Skeletal muscle cell (primary cell): ENCODE results near the gene WASF2.

Source experiments
- DNase-seq: peaks from one replicate; pipeline ENCODE4 v3.0.0-alpha.2; 2010; ENCODE audit warnings: low read depth
- H3K4me3 ChIP-seq: 2 replicates; pipeline ENCODE4 v1.5.1; 2011; ENCODE audit warnings: low read depth, mild to moderate bottlenecking, control low read depth, low read length, moderate library complexity

The WASF2 gene

DNA sequence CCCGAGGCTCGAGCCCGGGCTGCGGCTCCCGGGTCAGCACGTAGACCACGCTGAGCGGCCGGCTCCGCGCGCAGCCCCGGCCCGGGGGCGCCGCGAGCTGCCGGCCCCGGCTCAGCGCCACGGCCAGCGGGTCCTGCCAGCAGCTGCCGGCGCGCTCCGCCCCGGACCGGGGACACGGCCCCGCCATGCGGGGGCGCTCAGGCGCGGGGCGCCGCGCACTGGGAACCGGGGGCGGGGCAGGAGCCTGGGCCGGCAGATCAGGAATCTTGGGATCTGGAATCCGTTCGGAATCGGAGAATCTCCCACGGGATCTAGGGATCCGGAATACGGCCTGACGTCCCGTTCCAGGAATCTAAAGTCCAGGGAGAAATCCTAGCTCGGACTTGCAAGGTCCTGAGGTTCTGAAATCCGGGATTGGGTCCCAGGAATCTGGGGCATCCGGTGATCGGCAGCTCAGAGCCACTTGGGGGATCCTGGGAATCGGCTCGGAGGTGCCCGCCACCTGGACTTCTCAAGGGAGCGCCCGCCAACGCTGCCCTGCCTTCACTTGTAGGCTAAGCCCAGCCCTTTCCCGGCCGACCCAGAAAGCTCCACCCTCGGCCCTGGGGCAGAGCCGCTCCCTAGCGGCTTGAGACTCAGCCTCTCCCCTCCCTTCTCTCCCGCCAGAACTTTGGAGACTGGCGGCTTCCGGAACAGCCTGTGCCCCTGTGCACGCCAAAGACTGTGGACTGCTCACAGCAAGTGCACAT, 123.4 kb downstream of the WASF2 start, which contains the start of gene MAP3K6:
TSS of gene MAP3K6 (minus strand) at position 551 of the 749 bp plus-strand sequence. CDS start at position 187, 364 bp downstream.
- peak within 1 kb of the TSS; percentile 60 for H3K4me3 ChIP-seq
- DNase-seq = no peak

DNA sequence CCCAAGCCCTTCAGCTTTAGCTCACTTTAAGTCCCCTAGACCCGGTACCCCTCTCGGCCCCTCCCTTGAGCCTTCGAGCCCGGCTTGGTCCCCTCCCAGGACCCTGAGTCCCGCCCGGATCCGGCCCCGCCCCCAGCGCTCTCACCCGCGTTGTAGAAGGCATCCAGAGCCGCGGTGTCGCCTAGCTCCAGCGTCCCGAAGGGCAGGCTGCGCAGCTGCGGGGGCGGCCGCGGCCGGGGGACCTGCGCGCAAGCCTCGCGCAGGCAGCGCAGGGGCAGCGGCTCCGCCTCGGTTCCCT, 123.9 kb downstream of the WASF2 start:
- no peak for DNase-seq
- H3K4me3 ChIP-seq = peak overlapping the region; percentile 60

DNA sequence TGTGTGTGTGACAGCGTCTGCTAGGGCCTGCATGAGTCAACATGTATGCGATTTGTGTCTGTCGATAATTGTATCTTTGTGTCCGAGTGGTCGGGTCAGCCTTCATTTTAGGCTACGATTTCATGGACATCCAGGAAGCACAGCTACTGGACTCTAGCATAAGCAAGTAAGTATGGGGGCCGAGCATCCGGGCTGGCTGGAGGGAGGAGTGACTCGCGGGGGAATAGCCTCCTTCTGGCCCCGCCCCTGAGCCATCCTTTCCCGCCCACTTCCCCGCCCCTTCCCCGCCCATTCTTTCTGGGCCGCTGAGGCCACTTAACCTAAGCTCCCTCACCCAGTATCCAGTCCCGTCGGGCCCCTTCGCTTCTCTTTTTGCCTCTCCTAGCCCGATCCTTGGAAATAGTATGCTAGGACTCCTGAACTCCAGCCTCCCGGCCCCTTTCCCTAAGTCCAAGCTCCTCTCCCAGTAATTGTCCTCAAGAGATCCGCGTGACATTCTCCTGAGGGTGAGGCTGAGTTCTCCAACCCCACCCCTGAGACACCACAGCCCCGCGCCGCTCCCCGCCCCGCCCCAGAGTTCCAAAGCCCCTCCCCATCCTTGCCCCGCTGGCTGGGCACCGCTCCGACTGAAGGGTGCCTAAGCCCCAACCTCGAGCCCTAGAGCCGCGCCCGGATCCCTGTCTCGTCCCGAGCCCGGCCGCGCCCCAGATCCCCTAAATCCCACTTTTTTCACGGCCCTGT, 124.4 kb downstream of the WASF2 start:
- DNase-seq = peak; percentile 67
- H3K4me3 ChIP-seq = peak overlapping the region; percentile 60

DNA sequence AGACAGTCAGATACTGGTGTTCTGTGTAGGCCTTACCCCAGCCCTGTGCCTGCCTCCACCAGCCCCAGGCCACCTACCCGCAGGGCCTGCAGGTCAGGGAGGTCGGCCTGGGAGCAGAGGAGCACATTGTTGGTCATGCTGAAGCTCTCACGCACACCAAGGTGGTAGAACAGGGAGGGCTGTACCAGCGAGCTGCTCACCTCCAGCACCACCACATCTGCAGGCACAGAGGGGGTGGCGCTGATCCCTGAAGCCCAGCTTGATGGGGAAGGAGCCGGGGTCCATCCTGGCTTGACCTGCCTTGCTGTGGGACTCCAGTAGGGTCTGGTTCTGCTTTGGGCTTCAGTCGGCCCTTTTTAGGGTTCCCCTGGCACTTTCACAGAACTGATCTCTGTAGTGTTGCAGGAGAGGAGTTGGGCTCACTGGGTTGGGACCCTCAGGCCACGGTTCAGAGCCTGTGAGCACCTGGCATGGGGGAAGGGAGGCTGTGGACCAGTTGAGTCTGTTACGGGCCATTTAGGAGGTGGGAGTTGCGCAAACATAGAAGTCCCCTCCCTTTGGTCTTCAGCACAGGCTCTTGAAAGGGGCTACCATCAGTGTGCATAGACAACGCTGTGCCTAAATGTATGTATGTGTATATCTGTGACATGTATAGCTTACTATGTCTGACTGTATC, 125.1 kb downstream of the WASF2 start:
- no peak for DNase-seq

DNA sequence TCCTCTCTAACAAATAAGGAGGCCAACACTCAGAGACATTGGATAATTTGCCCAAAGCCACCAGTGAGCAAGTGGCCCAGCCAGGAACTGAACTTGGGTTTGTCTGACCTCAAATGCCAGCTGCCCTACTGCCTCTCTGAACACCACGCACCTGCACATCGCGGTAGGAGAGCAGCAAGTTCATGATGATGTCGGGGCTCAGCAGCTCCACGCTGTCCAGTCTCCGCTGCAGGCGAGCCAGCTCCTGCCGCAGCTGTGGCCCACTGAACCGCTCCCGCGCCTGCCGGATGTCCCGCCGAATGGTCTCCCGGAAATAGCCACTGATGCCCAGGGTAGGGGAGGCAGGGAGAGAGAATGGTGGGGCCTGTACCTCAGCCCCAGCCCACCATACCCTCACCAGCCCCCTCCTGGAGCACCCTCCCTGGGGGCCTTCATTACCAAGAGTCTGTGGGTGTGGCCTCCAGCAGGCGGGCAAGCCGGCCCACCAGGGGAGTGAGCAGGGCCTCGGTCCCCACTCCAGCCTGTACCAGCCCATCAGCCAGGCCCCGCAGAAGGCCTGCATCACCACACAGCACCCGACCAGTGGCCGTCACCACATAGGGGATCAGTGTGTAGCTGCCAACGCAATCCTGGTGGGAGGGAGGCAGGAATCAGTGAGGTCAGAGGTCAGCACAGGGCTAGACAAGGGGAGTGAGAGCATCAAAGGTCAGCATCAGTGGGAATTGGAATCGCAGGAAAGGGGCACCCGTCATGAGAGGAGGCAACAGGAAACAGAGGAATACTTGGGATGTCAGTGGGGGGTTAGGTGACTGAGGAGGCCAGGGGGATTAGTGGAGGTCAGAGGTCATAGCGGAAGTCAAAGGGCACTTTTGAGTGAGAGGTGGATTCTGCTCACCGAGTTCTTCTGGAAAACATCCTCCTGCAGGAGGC, 125.9 kb downstream of the WASF2 start:
- no peak for DNase-seq
- no peak overlapping the region for H3K4me3 ChIP-seq

More for the DNA sequence above, 125.1 kb downstream of the WASF2 start:
- H3K4me3 ChIP-seq = peak overlapping the region; percentile 60

DNA sequence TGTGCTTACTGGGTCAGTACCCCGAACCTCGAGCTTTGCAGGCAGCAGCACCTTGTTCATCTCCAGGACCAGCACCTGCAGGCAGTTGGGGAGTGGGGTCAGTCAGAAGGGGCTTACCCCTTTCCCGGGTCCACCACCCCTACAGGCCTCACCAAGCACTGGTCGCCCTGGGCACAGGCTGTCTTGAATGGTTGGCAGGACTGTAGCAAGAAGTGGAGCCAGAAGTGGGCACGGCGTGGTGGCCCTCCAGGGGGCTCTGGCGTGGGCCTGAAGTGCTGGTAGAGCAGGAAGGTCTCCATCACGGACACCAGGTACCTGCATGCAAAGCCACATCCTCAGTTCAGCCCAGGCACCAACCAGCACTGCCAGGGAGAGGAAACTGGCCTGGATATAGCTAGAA, 128.4 kb downstream of the WASF2 start:
- no peak for DNase-seq
- no peak overlapping the region for H3K4me3 ChIP-seq

DNA sequence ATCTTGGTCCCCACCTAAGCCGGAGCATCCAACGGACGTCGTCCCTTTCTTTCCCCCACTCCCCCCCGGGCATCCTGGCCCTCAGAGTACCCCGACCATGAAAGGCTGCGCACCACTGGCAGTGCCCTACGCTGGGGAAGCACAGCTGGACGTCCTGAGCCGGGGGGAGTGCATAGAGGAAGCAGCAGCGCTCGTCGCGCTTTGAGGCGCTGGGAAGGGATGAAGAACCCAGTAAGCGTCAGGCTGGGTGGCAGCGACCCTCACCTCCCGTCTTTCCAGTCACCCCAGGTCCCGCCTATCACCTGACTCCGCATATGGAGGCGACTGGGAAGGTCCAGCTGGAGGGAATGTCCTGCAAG, 128.9 kb downstream of the WASF2 start:
- DNase-seq = no peak
- no peak overlapping the region for H3K4me3 ChIP-seq

DNA sequence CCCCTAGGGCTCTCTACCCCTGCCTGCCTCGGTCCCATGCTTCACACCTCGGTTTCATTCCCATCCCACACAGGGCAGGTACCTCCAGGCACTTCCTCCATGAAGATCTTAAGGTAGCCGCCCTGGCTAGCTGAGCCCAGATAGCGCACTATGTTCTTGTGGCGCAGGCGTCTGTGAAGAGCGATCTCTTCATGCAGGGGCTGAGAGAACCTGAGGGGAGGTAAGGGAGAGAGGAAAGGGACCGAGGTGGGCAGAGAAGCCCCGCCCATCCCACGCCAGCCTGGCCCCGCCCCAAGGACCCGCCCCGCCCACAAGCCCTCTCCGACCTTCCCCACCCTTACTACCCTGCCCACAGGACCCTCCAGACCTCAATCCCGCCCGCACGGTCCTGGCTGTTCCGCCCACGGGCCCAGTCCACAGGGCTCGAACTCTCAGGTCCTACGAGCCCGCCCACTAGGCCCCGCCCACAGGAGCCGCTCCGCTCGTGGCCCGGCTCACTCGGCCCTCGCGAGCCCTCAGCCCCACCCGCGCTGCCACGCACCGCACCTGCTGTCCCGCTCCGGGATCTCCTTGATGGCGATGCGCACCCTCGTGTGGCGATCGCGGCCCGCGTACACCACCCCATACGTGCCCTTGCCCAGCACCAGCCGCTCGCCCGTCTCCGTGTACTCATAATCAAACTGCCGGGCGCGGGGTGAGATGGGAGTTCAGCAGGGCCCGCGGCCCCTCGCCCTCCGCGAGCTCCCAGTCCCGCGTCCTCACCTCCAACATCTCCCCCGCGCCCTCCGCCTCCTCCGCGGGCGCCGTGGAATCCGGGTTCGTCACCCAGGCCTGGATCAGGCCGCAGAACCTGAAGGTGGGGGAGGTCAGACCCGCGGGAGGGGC, 129.6 kb downstream of the WASF2 start:
- no peak for DNase-seq
- no peak overlapping the region for H3K4me3 ChIP-seq

DNA sequence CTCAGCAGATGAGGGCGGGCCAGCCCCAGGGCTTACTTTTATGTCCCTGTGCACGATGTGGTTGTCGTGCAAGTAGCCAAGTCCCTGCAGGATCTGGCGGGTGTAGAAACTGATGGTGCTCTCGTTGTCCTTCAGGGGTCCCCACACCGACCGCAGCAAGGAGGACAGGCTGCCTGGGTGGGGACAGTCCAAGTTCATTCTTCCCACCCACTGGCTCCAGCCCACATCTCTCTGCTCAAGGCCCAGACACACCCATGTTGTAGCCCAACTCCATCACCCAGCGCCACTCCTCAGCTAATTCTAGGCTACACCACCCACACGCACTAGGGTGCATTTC, 130.2 kb downstream of the WASF2 start:
- H3K4me3 ChIP-seq = no peak overlapping the region
- DNase-seq = no peak

GRCh38 chr1:27358928-27359313, 131.0 kb downstream of the WASF2 start:
- H3K4me3 ChIP-seq = no peak overlapping the region
- DNase-seq = no peak

DNA sequence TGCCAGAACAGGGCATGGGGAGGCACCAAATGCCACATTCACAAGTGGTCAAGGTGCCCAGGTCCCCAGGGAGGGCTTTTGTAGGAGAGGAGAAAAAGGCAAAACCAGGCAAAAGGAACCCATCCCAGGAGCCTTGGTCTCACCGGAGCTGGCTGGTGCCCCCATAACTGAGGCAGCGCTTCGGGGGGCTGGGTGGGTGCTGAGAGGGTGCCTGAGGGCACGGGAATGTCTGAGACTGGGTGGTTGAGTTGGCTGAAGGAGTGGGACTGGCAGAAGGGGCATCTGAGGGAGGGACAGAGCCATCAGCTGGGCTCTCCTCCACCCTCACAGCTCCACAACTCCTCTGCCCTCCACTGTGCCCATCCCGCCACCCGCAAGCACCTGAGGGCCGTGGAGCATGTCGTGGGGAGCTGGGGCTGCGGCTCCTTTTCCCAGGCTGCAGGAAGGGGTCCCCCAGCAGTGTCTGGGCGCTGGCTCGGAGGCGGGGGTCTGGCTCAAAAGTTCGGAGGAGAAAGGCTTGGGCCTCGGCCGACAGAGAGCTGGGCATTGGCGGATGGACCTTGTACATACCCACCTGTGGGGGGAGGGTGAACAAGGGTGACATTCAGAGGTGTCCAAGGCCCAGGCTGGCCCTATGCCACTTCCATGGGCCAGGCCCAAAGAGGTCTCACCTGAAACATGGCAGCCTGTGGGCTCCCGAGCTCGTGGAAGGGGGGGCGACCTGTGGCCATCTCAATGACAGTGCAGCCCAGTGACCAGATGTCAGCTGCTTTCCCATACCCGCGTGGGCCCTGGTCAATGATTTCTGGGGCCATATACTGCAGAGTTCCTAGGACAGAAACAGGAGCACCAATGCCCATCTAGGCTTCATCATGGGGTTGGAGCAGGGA, 131.7 kb downstream of the WASF2 start:
- H3K4me3 ChIP-seq = no peak overlapping the region
- DNase-seq = no peak

DNA sequence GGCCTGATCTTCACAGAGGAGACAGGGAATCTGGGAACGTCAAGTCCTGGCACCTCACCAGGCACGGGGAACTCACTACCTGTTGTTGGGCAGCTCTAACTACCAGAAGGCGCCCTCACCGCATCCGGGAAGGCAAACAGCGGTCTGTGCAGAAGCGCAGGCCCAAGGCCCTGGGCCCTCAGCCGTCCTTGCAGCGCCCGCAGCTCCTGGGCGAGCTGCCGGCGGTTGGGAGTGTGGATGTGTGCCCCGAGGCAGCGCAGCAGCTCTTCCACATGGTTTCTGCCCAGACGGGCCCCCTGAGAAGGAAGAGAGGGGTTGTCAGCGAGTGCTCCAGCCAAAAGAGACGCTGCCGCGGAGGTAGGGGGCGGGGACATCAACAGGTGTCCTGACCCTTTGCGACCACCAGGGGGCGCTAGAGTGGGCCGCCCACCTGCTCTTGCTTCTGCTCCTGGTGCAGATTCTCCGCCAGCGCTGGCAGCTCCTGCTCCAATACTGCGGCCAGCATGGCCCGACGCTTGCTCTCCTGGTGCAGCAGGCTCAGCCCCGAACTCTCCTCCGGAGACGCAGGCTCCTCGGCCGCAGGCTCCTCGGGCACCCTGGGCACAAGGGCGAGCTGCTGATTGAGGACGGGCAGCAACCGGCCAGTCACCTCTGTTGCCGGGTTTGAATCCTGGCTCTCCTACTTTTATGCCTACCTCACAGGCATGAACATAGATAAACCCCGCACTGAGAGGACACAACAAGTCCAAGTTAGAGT, 132.5 kb downstream of the WASF2 start:
- DNase-seq = no peak
- no peak overlapping the region for H3K4me3 ChIP-seq

DNA sequence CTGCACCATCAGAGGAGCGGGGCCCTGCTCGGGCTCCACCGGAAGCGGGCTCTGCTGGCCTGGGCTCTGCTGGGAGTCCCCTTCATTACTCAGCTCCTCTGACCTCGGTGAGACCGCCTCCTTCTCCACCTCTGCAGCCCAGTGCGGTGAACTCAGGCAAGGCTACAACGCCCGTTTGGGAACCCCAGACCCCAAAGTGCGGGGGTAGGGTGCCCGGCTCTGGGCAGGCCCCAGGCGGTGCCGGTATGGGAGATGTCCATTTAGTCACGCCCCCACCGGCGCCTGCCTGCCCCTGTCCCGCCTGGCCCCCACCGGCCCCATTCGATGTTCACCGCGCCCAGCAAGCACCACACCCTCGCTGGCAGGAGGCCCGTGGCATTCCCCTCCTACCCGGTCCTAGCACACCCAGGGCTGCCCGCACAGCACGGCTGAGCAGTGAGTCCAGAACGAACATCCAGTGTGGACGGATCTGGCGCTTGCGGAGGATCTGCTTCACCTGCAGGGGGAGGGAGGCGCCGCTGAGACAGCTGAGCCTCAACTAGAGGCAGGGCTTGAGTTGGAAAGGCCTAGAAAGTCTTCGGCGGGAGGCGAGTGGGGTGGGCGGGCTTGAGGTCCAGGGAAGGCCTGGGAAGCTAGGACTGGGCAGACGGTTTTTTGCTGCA, 133.2 kb downstream of the WASF2 start:
- no peak overlapping the region for H3K4me3 ChIP-seq
- no peak for DNase-seq

GRCh38 chr1:27356277-27356618, 133.7 kb downstream of the WASF2 start:
- no peak overlapping the region for H3K4me3 ChIP-seq
- DNase-seq = no peak

- H3K4me3 ChIP-seq = no peak overlapping the region
- no peak for DNase-seq
Observed at GRCh38 chr1:27355683-27356082, 134.3 kb downstream of the WASF2 start.
